Activated CD8-positive, alpha-beta memory T cell treated with anti-CD3 and anti-CD28 coated beads, Interleukin-2, amount 10 ng/mL, durations not matched to agents 7 days and 5 days (primary cell): ENCODE measurements around the gene ZBTB20. TPM values are rescaled to one million over a fixed set of nuclear protein-coding genes. Genes with fewer than 3 reads are reported as not detected.
"Not testable (repeated sequence)": the region's sequence is repeated elsewhere in the genome, so short reads cannot be mapped to it uniquely, and the experiment has no call there.

Experiments used
- ATAC-seq: fragments of 150-1000 bp; cut with Tn5 transposase; one replicate; pipeline ENCODE4 v1.10.0; 2021; ENCODE audit warnings: moderate library complexity
- CTCF ChIA-PET: fragments of 350-600 bp; sonication (Branson Sonifier 250); formaldehyde crosslinking; loops from one replicate; lab custom pipeline; 2021; ENCODE audit warnings: antibody characterized with exemption; lab: Charles Lee
- DNase-seq: peaks from one replicate; pipeline ENCODE4 v3.0.0-alpha.2; 2020
- H3K27ac Mint-ChIP-seq: one replicate; pipeline ENCODE4 v1.8.0; 2021; ENCODE audit warnings: mild to moderate bottlenecking, mixed read lengths
- H3K27me3 Mint-ChIP-seq: one replicate; pipeline ENCODE4 v1.8.0; 2021; ENCODE audit warnings: mixed read lengths
- H3K36me3 Mint-ChIP-seq: one replicate; pipeline ENCODE4 v1.8.0; 2021; ENCODE audit warnings: mild to moderate bottlenecking, mixed read lengths
- H3K4me1 Mint-ChIP-seq: one replicate; pipeline ENCODE4 v1.8.0; 2021; ENCODE audit warnings: mixed read lengths
- H3K4me3 Mint-ChIP-seq: one replicate; pipeline ENCODE4 v1.8.0; 2021; ENCODE audit warnings: mild to moderate bottlenecking, moderate library complexity, mixed read lengths
- H3K9me3 Mint-ChIP-seq: one replicate; pipeline ENCODE4 v1.8.0; 2022; ENCODE audit warnings: low read depth, mixed read lengths
- total RNA-seq, 2 experiments: library from RNA; stranded (reverse); gene quantifications; one replicate each; pipeline ENCODE4 v1.2.3, GENCODE V29; 2021

Gene ZBTB20
- total RNA-seq, result 10 to 100 TPM in 1 of 2 experiments, 1 to 10 TPM in 1; 5.6 to 10.2 TPM

- H3K9me3 Mint-ChIP-seq, result no peaks in the 10 kb centered on the region
- H3K27ac Mint-ChIP-seq, result peak within 1 kb of the TSS; percentile 97
- ATAC-seq, result peak; percentile 20
- H3K4me3 Mint-ChIP-seq, result peak within 1 kb of the TSS; percentile 90
- CTCF ChIA-PET, result interaction anchor here (1.3 to 5.1 kb wide), 3 partner anchors 17 to 46 kb away, joined by 4 to 30 read pairs (median 5); no protein-coding TSS in a partner anchor
- peak; percentile 84 for DNase-seq
- H3K4me1 Mint-ChIP-seq, result peaks cover 23% of the 10 kb centered on the region
- H3K27me3 Mint-ChIP-seq, result no peaks in the 10 kb centered on the region
- peaks cover 5% of the 10 kb centered on the region for H3K36me3 Mint-ChIP-seq
These were observed at the start of gene ZBTB20 for GRCh38 chr3:115146418-115147328. TSS of gene ZBTB20 (minus strand) at chr3:115147288.

GRCh38 chr3:115194476-115194875 is 47.4 kb upstream of the ZBTB20 start:
- H3K27me3 Mint-ChIP-seq, result no peaks in the 10 kb centered on the region
- CTCF ChIA-PET, result no interaction called here
- DNase-seq (no peak), ATAC-seq (no peak)
- H3K4me3 Mint-ChIP-seq, result no peak overlapping the region
- no peaks in the 10 kb centered on the region for H3K4me1 Mint-ChIP-seq
- H3K9me3 Mint-ChIP-seq, result peaks cover 11% of the 10 kb centered on the region
- peaks cover 2% of the 10 kb centered on the region for H3K36me3 Mint-ChIP-seq
- no peak overlapping the region for H3K27ac Mint-ChIP-seq

GRCh38 chr3:115190747-115191146 is 43.7 kb upstream of the ZBTB20 start:
- H3K9me3 Mint-ChIP-seq, result peaks cover 11% of the 10 kb centered on the region
- peaks cover 2% of the 10 kb centered on the region for H3K36me3 Mint-ChIP-seq
- peaks cover 12% of the 10 kb centered on the region for H3K4me1 Mint-ChIP-seq
- no peak overlapping the region for H3K4me3 Mint-ChIP-seq
- no peaks in the 10 kb centered on the region for H3K27me3 Mint-ChIP-seq
- no peak for DNase-seq
- ATAC-seq, result no peak
- CTCF ChIA-PET, result no interaction called here
- H3K27ac Mint-ChIP-seq, result no peak overlapping the region

- H3K4me3 Mint-ChIP-seq, result no peak overlapping the region
- CTCF ChIA-PET, result interaction anchor here (1.0 kb wide), 1 partner anchor 371 kb away, joined by 3 read pairs; no protein-coding TSS in a partner anchor
- no peaks in the 10 kb centered on the region for H3K27me3 Mint-ChIP-seq
- no peak overlapping the region for H3K27ac Mint-ChIP-seq
- H3K36me3 Mint-ChIP-seq, result peaks cover 2% of the 10 kb centered on the region
- H3K4me1 Mint-ChIP-seq, result peaks cover 12% of the 10 kb centered on the region
- peaks cover 8% of the 10 kb centered on the region for H3K9me3 Mint-ChIP-seq
- DNase-seq, result no peak
- ATAC-seq, result peak; percentile 47
These were observed 40.2 kb upstream of the ZBTB20 start for GRCh38 chr3:115187149-115187757.

GRCh38 chr3:115186351-115187148 is 39.5 kb upstream of the ZBTB20 start:
- H3K36me3 Mint-ChIP-seq, result peaks cover 2% of the 10 kb centered on the region
- ATAC-seq (no peak), DNase-seq (no peak)
- H3K27me3 Mint-ChIP-seq, result peaks cover under 1% of the 10 kb centered on the region
- peak overlapping the region; percentile 46 for H3K27ac Mint-ChIP-seq
- CTCF ChIA-PET, result no interaction called here
- peaks cover 6% of the 10 kb centered on the region for H3K9me3 Mint-ChIP-seq
- H3K4me3 Mint-ChIP-seq, result no peak overlapping the region
- H3K4me1 Mint-ChIP-seq, result peaks cover 12% of the 10 kb centered on the region

- peaks cover 12% of the 10 kb centered on the region for H3K4me1 Mint-ChIP-seq
- DNase-seq, ATAC-seq, H3K4me3 Mint-ChIP-seq, H3K9me3 Mint-ChIP-seq, H3K27ac Mint-ChIP-seq, H3K36me3 Mint-ChIP-seq, H3K27me3 Mint-ChIP-seq, CTCF ChIA-PET: not testable (repeated sequence)
These were observed 37.9 kb upstream of the ZBTB20 start for GRCh38 chr3:115184859-115185572.

- H3K27ac Mint-ChIP-seq, DNase-seq, H3K4me1 Mint-ChIP-seq, H3K4me3 Mint-ChIP-seq, H3K27me3 Mint-ChIP-seq, ATAC-seq, H3K9me3 Mint-ChIP-seq, CTCF ChIA-PET, H3K36me3 Mint-ChIP-seq: not testable (repeated sequence)
These were observed 31.8 kb upstream of the ZBTB20 start for GRCh38 chr3:115178930-115179329.

- no peak for ATAC-seq
- Mint-ChIP-seq H3K27me3 (peaks cover 2% of the 10 kb centered on the region), H3K4me1 (peaks cover 15% of the 10 kb centered on the region), H3K9me3 (no peaks in the 10 kb centered on the region), H3K27ac (no peak overlapping the region), H3K4me3 (no peak overlapping the region), H3K36me3 (no peaks in the 10 kb centered on the region)
- CTCF ChIA-PET, result interaction anchor here (1.9 to 2.5 kb wide), 2 partner anchors 11 to 78 kb away, joined by 3 to 26 read pairs; no protein-coding TSS in a partner anchor
- no peak for DNase-seq
These were observed 22.7 kb upstream of the ZBTB20 start for GRCh38 chr3:115169808-115170207.

GRCh38 chr3:115165701-115166100 is 18.6 kb upstream of the ZBTB20 start:
- DNase-seq (no peak), ATAC-seq (peak; percentile 62)
- peak overlapping the region; percentile 76 for H3K27ac Mint-ChIP-seq

GRCh38 chr3:115165266-115165665 is 18.2 kb upstream of the ZBTB20 start:
- CTCF ChIA-PET, result interaction anchor here (1.0 to 5.3 kb wide), 6 partner anchors 10 to 619 kb away, joined by 3 to 30 read pairs (median 6); partner anchors contain the start of gene ZBTB20
- H3K9me3 Mint-ChIP-seq, result no peaks in the 10 kb centered on the region
- H3K27me3 Mint-ChIP-seq, result no peaks in the 10 kb centered on the region
- peak; percentile 72 for DNase-seq
- peaks cover 46% of the 10 kb centered on the region for H3K4me1 Mint-ChIP-seq
- peak overlapping the region; percentile 76 for H3K27ac Mint-ChIP-seq
- H3K4me3 Mint-ChIP-seq, result no peak overlapping the region
- peaks cover 6% of the 10 kb centered on the region for H3K36me3 Mint-ChIP-seq
- ATAC-seq, result peak; percentile 80

More at GRCh38 chr3:115165701-115166100, 18.6 kb upstream of the ZBTB20 start:
- Mint-ChIP-seq H3K27me3 (no peaks in the 10 kb centered on the region), H3K9me3 (no peaks in the 10 kb centered on the region), H3K36me3 (peaks cover 6% of the 10 kb centered on the region), H3K4me3 (no peak overlapping the region), H3K4me1 (peaks cover 41% of the 10 kb centered on the region)
- CTCF ChIA-PET, result interaction anchor here (1.0 to 5.3 kb wide), 6 partner anchors 10 to 619 kb away, joined by 3 to 30 read pairs (median 6); partner anchors contain the start of gene ZBTB20

- peaks cover 48% of the 10 kb centered on the region for H3K4me1 Mint-ChIP-seq
- H3K9me3 Mint-ChIP-seq, result no peaks in the 10 kb centered on the region
- H3K27me3 Mint-ChIP-seq, result no peaks in the 10 kb centered on the region
- H3K36me3 Mint-ChIP-seq, result peaks cover 6% of the 10 kb centered on the region
- DNase-seq (no peak), ATAC-seq (peak; percentile 45)
- H3K4me3 Mint-ChIP-seq, result no peak overlapping the region
- peak overlapping the region; percentile 76 for H3K27ac Mint-ChIP-seq
- CTCF ChIA-PET, result interaction anchor here (1.0 to 5.3 kb wide), 7 partner anchors 9 to 650 kb away, joined by 3 to 30 read pairs (median 5); partner anchors contain the start of gene ZBTB20
These were observed 17.5 kb upstream of the ZBTB20 start for GRCh38 chr3:115164374-115165221.
